Measurements from ENCODE around the gene NPY2R.

The NPY2R gene, protein sequence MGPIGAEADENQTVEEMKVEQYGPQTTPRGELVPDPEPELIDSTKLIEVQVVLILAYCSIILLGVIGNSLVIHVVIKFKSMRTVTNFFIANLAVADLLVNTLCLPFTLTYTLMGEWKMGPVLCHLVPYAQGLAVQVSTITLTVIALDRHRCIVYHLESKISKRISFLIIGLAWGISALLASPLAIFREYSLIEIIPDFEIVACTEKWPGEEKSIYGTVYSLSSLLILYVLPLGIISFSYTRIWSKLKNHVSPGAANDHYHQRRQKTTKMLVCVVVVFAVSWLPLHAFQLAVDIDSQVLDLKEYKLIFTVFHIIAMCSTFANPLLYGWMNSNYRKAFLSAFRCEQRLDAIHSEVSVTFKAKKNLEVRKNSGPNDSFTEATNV

DNA sequence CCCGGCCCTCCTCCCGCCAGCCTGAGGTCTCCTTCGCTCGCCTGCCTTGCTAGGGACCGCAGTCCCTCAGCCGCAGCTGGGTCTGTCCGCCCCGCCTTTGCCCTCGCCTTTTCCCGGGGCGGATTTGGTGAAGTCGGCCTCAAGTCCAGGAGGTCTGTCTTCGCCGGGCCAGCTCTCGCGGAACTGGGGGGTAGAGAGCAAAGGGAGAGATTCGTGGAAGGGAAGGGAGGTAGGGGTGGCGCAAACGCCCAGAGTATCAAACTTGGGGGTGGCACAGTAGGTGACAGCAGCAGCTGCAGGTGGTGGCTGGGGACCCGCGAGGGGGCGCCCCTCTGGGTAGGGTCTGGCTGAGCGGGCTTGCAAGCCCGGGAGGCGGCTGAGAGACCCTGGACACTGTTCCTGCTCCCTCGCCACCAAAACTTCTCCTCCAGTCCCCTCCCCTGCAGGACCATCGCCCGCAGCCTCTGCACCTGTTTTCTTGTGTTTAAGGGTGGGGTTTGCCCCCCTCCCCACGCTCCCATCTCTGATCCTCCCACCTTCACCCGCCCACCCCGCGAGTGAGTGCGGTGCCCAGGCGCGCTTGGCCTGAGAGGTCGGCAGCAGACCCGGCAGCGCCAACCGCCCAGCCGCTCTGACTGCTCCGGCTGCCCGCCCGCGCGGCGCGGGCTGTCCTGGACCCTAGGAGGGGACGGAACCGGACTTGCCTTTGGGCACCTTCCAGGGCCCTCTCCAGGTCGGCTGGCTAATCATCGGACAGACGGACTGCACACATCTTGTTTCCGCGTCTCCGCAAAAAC is at the start of gene NPY2R:
TSS of gene NPY2R (plus strand) at position 379 of the 797 bp plus-strand sequence. CDS start 5,304 bp downstream, outside the sequence.
- no peak for DNase-seq (ENCODE audit: low spot score)
- FAIRE-seq = no peak

DNA sequence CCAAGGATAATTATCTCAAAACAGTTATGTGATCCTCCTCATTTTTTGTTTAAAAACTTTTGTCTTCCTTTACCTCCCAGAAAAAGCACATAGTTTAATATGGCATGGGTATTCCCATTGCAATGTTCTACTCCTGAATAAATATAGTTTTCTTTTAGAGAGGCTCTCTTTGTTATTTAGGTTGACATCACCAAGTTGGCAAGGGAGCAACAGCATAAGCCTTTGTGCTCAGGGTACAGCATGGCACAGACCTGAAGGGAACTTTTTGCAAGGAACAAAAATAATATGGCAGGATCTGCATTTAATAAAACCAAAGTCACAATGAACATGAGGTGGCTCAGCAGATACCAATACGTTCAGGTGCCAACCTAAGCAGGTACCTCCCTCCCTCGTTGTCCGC is 47.1 kb upstream of the NPY2R start:
- no peak for FAIRE-seq

DNA sequence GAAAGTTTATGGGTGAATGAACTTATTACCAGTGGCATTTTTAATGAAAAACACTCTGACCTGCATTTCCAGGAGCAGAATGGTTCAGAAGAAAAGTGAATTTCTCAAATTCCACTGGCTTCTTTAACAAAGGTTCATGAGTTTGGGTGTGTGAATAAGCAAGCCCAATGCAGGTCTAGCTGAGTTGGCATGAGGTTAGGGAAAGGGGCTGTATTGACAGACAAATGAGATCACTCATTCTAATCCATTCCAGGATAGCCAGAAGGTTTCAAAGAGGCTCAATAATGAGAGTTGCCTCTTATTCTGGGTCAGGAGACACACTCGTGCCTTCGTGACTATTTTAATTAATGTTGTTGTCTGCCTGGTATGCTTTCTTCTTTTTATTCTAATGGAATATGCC is 43.7 kb upstream of the NPY2R start:
- DNase-seq (ENCODE audit: low spot score) = no peak
- no peak for FAIRE-seq

More for the DNA sequence above, 47.1 kb upstream of the NPY2R start:
- DNase-seq (ENCODE audit: low spot score) = no peak

DNA sequence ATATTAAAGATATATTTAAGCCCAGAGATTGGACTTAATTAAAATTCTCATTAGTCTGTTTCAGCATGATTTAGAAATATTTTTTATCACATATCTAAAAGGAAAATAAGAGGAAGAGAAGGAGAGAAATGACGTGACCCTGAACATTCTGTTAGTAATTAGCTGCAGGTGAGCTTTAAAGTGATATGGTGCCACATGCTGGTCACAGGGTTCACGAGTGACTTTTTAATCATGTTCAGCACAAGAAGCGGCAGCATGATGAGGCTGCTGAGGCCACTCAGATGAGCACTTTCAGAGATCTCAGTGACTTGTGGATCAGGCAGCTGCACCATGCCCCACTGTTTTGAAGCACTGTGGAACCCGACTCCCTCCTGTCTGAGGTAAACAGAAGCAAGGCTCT is 37.9 kb upstream of the NPY2R start:
- FAIRE-seq = no peak
- DNase-seq (ENCODE audit: low spot score) = no peak

DNA sequence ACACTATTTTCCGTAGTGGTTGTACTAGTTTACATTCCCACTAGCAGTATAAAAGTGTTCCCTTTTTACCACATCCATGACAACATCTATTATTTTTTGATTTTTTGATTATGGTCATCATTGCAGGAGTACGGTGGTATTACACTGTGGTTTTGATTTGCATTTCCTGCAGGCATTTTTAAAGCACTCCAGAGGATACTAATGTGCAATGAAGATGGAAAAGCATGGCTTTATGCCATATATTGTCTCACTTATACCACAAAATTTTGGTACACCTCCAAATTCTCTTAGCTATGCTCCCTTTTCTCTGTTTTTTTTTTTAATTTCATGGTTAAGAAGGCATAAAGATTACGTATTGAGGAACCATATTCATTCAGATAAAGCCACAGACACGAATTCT is 35.1 kb upstream of the NPY2R start:
- FAIRE-seq = no peak

DNA sequence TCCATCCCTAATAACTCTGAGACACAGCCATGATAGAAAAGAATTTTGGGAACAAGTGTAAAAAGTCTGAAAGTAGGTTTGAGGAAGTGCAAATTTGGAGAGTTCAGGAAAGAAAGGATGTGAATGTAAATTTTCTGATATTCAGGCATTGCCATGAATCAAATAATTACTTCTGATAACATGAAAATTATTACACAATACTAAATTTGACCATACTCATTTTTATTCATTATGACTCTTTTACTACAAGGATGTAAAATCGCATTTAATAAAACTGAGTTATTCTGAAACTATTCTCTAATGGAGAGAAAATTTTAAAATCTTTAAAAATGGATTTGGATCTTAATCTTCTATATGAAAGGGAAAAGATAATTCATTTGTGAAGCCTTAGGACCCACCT is 33.8 kb upstream of the NPY2R start:
- no peak for DNase-seq (ENCODE audit: low spot score)
- no peak for FAIRE-seq

More for the DNA sequence above, 35.1 kb upstream of the NPY2R start:
- no peak for DNase-seq (ENCODE audit: low spot score)

DNA sequence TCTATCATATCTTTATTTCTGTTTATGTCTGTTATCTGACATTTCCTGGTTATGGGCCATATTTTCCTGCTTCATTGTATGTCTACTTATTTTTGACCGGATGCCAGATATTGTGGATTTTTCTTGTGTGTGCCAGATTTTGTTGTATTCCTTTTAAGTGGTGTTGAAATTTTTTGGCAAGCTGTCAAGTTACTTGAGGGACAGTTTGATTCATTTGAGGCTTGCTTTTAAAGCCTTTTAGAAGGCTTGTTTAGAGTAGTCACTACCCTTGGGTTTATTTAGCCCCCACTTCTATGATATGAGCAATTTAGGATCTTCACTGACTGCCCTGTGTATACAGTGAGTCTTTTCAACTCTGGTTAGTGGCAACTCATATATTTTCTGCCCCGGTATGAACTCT is 29.2 kb upstream of the NPY2R start:
- DNase-seq (ENCODE audit: low spot score) (no peak), FAIRE-seq (no peak)

DNA sequence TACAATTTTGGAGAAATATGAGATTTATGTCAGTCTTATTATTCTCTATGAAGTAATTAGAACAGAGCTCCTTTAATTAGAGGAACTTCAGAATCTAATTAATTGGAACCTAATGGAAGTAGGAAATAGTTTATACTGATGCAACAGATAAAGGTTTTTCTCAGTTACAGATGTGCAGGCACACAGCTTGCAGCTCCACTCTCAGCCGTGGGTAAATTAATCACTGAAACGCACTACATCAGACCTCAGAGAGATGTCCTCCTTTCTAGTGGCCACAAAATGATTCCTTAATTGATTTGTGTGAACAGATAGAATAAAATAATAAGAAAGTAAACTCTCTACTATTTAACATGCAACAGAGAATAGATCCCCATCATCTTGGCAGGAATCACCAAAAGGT is 21.5 kb upstream of the NPY2R start:
- FAIRE-seq = no peak
- DNase-seq (ENCODE audit: low spot score) = no peak

DNA sequence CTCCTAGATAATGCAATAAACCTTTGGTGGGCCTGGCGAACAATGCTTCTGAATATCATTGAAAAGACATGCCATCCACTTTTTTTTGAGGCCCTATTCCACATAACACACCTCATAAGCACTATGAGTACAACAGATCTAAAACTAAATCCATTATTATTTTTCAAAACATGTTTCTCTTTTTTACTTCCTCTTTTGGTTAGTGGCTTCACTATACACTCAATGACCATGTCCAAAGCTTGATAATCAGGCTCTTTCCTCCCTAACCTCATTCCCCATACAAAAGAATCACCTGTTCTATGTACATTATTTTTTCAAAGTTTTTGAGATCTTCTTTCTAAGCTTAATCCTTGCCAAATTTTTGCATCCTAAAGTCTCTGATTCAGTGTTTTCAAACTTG is 20.4 kb upstream of the NPY2R start:
- DNase-seq (ENCODE audit: low spot score) = no peak
- FAIRE-seq = no peak

DNA sequence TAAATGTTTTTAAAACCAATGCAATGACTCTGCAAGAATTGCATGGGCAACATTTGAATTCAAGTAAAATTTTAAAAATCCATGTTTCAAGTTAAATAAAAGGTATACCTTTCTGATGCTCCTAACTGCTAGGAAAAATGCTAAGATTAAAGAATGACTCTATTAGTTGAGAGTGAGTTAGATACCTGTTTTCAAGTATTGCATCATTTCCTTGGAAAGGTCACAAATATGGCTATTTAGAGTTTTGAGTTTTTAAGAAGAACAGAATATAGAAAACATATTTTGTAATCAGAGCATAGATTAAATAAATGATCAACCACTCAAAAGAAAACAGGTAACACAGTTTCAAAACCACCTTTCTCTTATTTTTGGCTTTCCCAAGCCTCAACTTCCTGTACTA is 18.3 kb upstream of the NPY2R start:
- FAIRE-seq (no peak), DNase-seq (ENCODE audit: low spot score) (no peak)

DNA sequence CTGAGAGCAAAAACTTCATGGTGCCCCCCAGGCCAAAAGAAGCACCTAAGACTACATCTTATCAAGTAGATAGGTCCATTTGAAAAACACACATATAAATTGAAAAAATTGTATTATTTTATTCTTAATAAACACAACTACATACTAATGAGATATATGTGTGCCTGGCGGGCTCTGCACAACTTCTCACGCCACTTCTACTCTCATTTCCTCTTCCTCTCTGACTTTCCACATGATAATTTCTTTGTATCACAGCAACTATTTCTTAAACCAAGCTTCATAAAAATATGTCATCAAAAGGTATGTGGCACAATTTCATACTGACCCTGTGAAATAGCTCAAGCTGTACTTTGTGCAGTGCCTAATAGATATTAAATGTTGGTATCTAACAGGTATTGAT is 10.7 kb upstream of the NPY2R start:
- no peak for DNase-seq (ENCODE audit: low spot score)

DNA sequence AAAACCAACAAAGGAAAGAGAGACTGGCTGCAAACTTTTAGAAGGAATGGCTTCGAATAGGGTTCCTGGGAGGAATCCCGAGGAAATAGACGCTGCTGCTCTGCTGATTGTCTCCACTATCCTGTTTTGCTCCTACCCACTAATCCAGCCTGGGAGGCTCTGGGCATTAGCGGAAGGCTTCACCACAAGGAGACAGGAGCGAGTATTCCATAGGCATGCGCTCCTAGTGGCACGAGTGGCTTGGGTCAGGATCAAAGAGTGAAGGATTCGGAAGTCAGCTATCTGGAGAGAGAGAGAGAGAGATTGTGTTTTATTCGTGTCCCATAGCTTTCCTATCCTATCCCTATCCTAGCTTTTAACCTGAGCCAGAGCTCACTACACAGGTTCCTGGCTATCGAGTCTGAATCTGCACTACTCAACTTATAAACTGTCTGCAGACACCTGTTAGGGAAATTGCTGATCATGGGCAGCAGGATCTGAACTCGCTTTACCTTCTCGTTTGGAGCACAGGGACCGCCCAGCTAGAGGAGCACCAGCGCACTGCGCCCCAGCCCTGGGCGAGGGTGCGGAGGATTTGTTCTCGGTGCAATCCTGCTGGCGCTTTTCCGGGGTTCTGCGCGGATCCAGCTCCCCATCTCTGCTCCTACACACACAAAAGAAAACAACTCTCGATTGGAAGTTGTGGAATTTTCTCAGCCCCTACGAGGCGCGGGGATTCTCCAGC is 740 bp upstream of the NPY2R start:
- no peak for FAIRE-seq
- no peak for DNase-seq (ENCODE audit: low spot score)

More for the DNA sequence above, 10.7 kb upstream of the NPY2R start:
- FAIRE-seq = no peak

DNA sequence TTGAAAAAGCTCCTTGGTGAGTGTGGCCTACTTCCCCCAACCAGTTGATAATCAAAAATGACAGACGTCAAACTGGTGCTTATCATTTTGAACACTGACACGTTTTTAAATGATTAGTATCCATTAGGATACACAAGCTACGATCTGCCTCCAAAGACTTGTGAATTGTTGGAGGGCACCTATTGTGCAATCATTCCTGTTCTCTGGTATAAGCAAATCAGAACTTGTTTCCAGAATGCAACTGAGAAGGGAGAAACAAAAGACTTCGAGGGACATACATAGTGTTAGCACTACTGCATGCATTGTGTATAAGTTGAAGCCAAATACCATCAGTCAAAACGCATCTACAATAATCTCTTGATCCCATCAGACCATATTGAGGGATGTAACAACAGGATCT is 11.6 kb downstream of the NPY2R start:
- DNase-seq (ENCODE audit: low spot score) (no peak), FAIRE-seq (no peak)

DNA sequence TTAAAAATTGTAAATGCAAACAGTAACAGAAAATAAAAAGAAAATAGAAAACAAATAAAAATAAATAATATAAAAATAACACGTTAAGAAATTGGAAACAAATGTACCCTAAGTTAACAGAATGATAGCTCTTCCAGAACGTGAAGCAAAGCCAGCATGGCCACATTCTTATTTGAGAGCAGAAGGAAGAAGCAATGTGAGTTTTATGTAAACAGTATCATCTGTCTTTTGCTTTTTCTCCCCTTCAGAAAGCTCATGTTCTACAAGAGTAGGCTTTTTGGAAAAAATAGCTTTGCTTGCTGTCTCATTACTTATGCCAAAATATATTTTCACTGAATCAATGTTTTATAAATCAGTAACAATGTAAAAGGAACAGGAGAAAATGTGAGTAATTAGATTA is 18.7 kb downstream of the NPY2R start:
- no peak for FAIRE-seq
- no peak for DNase-seq (ENCODE audit: low spot score)

DNA sequence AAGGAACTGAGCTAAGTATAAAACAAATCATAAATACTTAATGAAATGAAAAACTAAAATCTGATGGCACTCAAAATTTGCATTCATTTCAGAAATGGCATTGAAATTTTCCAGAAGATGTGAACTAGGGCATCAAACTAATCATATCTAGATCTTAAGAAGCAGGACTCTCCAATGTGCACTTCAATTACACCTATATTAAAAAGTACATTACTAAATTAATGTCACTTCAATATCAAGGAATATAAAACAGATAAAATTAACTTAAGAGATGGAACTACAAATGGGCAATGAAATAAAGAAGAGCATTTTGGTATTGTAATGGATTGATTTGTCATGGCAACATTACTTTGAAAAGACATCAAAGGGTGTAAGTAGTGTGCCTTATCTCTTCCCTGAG is 20.3 kb downstream of the NPY2R start:
- DNase-seq (ENCODE audit: low spot score) = no peak
- no peak for FAIRE-seq

DNA sequence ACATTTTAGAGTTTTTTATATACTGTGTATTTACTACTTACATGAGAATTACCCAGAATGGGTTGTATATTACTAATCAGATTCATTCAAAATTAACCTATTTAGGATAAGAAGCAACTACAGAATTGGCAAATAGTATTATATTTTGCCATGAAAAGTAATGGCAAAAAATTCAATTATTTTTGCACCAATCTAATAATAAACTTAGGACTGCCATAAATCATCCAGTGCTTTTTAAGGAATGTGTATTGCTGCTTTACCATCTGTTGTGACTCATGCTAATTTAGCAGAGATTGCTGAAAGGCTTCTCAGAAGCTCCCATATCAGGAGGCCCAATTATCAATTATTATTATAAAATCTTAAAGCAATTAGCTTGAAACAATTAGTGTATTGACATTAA is 24.0 kb downstream of the NPY2R start:
- DNase-seq (ENCODE audit: low spot score) (no peak), FAIRE-seq (no peak)

DNA sequence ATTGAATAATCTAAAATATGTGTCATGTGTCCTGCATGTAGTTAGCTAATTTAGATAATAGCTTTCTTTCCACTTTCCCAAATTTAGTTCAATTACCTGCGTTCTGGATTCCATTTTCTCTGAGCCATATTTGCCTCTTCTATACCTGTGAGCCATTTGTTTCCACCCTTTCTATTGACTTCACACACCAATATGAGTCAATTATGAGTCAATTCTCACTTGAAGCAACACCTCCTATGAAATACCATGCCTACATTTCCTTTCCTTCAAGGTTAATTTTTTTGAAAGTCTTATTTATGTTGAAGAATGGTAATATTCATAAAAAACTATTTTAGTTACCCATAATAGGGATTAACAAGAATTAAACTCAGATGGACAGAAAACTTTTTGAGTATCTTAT is 25.8 kb downstream of the NPY2R start:
- no peak for FAIRE-seq

DNA sequence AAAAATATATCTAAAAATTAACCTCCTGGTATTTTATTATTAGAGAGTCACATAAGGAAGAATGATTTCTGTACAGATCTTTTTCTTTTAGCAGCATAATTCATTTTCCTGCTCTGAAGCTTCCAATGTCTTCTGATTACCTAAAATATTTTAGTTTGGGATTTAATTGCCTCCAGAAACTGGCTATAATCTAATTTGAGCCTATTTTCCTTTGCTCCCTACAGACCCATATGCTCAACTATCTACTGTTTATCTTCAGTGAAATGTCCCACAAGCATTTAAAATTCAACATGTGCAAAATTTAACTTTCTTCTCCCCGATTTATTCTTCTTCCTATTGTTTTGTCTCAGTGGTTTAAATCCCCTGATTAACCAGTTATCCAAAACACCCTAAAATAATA is 29.1 kb downstream of the NPY2R start:
- FAIRE-seq (no peak), DNase-seq (ENCODE audit: low spot score) (no peak)

More for the DNA sequence above, 25.8 kb downstream of the NPY2R start:
- no peak for DNase-seq (ENCODE audit: low spot score)

DNA sequence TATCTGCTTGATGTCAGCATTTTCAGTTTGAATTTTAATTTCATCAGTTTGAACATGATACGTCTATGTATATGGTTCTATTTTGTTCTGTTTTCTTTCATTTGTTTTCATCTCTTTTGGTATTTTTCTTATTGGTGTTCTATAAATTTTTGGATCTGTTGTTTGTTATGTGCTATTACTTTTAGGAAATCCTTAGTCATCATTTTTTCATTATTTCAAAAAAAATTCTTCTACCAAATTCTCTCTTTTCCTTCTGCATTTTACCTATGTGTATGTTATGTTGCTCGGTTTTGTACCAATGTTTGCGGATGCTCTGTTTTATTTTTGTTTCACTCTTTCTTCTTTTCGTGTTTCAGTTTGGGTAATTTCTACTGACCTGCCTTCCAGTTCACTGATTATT is 32.8 kb downstream of the NPY2R start:
- FAIRE-seq (no peak), DNase-seq (ENCODE audit: low spot score) (no peak)

DNA sequence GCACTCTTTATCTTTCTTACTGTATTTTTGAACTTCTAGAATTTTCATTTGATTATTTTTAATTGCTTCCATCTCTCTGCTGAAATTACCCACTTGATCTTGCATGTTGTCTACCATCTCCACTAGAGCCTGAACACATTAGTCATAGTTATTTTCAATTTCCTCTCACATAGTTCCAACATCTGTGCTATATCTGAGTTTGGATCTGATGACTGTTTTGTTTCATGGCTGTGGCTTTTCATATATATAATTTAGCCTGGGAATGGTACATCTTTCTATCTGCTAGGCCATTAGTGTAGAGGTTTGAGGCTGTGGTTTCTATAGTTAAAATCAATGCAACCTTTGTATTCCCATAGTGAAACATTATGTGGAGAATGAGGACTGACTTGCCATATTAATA is 33.2 kb downstream of the NPY2R start:
- DNase-seq (ENCODE audit: low spot score) (no peak), FAIRE-seq (no peak)

DNA sequence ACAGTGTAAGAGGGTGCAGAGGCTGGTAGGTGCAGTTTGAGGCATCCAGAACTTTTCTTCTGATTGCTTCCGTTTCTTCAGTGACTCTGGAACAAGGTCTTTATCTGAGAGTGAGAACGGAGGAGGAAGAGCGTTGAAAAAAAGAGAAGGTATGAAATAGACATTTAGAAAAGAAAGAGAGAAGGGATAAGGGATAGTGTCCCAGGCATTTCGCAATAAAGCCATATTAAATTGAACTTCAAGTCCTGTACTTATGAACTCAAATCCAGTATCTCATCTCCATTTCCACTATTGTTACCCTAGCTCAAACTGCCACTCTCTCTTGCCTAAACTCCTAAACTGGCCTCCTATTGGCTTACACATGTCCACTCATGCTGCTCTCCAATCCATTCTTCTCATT is 36.7 kb downstream of the NPY2R start:
- no peak for FAIRE-seq
- no peak for DNase-seq (ENCODE audit: low spot score)
